B cell (primary cell): ENCODE results near the gene TEKT5. TPM values are rescaled to one million over a fixed set of nuclear protein-coding genes. Genes with fewer than 3 reads are reported as not detected.

Source experiments
- ATAC-seq: fragments of 200-7000 bp; cut with Tn5 transposase; one replicate; pipeline ENCODE4 v1.10.0; 2021; ENCODE audit warnings: low read depth, mild to moderate bottlenecking, moderate number of reproducible peaks, moderate library complexity
- CTCF ChIA-PET: fragments of 350-600 bp; sonication (Branson Sonifier 250); formaldehyde crosslinking; loops from one replicate; lab custom pipeline; 2021; ENCODE audit warnings: antibody characterized with exemption, inconsistent platforms; lab: Charles Lee
- POLR2A ChIA-PET: fragments of 350-600 bp; sonication (Branson Sonifier 250); formaldehyde crosslinking; loops from one replicate; lab custom pipeline; 2021; ENCODE audit warnings: antibody characterized with exemption; lab: Charles Lee
- DNase-seq: peaks from one replicate; pipeline ENCODE4 v3.0.0; 2013
- H2AFZ ChIP-seq: 2 replicates; pipeline ENCODE4 v1.6.1; 2012; ENCODE audit warnings: mild to moderate bottlenecking, low read depth, low read length; ENCODE audit not compliant: insufficient read depth, poor library complexity, severe bottlenecking
- H3K27ac ChIP-seq, 2 donors: 1 replicate in 1 of 2; 2 replicates in 1 of 2; pipeline ENCODE4 v1.5.1; 2012 to 2013; ENCODE audit warnings: low read length in 2 of 2, mild to moderate bottlenecking in 2 of 2, moderate library complexity in 1 of 2
- H3K27me3 ChIP-seq, 4 experiments: fragments of 200-600 bp in 1 of 4; sonication (generic) in 1 of 4; replicated peaks in 1 of 4; 1 replicate in 2 of 4; 2 replicates in 2 of 4; pipeline versions ENCODE4 v1.6.1 to v1.7.0; 2013 to 2016; ENCODE audit warnings: low read length in 3 of 4, mild to moderate bottlenecking in 2 of 4, mixed read lengths in 1 of 4, moderate library complexity in 1 of 4; ENCODE audit not compliant: insufficient read depth in 4 of 4, control insufficient read depth in 3 of 4; ENCODE audit errors: control extremely low read depth in 1 of 4
- H3K36me3 ChIP-seq, 2 experiments: replicated peaks in 1 of 2; 1 replicate in 1 of 2; 2 replicates in 1 of 2; pipeline versions ENCODE4 v1.6.1 to v1.7.1; 2013; ENCODE audit warnings: low read length in 1 of 2; ENCODE audit not compliant: insufficient read depth in 2 of 2, control insufficient read depth in 1 of 2; ENCODE audit errors: control extremely low read depth in 1 of 2, extremely low read depth in 1 of 2
- H3K4me1 ChIP-seq, 2 donors: fragments of 200-600 bp in 1 of 2; sonication (generic) in 1 of 2; 1 replicate in 1 of 2; 2 replicates in 1 of 2; pipeline versions ENCODE4 v1.5.1 to v1.6.1; 2013 to 2017; ENCODE audit warnings: low read length in 2 of 2; ENCODE audit not compliant: control insufficient read depth in 2 of 2, insufficient read depth in 2 of 2
- H3K4me2 ChIP-seq: replicated peaks from 2 replicates; pipeline ENCODE3; 2012; ENCODE audit warnings: mild to moderate bottlenecking, low read depth, low read length; ENCODE audit not compliant: poor library complexity, severe bottlenecking
- H3K4me3 ChIP-seq, 5 experiments: fragments of 200-600 bp in 1 of 5; sonication (generic) in 1 of 5; 1 replicate in 3 of 5; 2 replicates in 2 of 5; pipeline versions ENCODE4 v1.5.1 to v1.7.0; 2011 to 2016; ENCODE audit warnings: low read length in 4 of 5, mild to moderate bottlenecking in 4 of 5, low read depth in 2 of 5, control low read depth in 1 of 5, moderate library complexity in 1 of 5; ENCODE audit not compliant: insufficient read depth in 1 of 5; ENCODE audit errors: control extremely low read depth in 1 of 5, extremely low read depth in 1 of 5
- H3K79me2 ChIP-seq: fragments of 200-600 bp; sonication (generic); one replicate; pipeline ENCODE4 v1.6.0; 2016; ENCODE audit warnings: low read length; ENCODE audit not compliant: control insufficient read depth, insufficient read depth
- H3K9ac ChIP-seq: fragments of 200-600 bp; sonication (generic); 2 replicates; pipeline ENCODE4 v1.6.1; 2017; ENCODE audit warnings: mild to moderate bottlenecking, low read length, moderate library complexity
- H3K9me3 ChIP-seq, 3 donors: one replicate each; pipeline versions ENCODE4 v1.6.1 to v1.7.1; 2013; ENCODE audit warnings: low read length in 2 of 3; ENCODE audit not compliant: control insufficient read depth in 2 of 3, insufficient read depth in 1 of 3; ENCODE audit errors: control extremely low read depth in 1 of 3
- H4K20me1 ChIP-seq: 2 replicates; pipeline ENCODE4 v1.6.0; 2012; ENCODE audit warnings: mild to moderate bottlenecking, low read length; ENCODE audit not compliant: insufficient read depth, control insufficient read depth, poor library complexity, severe bottlenecking
- H3K27ac Mint-ChIP-seq: one replicate; pipeline ENCODE4 v1.8.0; 2021; ENCODE audit warnings: mixed read lengths
- H3K27me3 Mint-ChIP-seq: one replicate; pipeline ENCODE4 v1.8.0; 2021; ENCODE audit warnings: mixed read lengths
- H3K4me1 Mint-ChIP-seq: one replicate; pipeline ENCODE4 v1.8.0; 2021; ENCODE audit warnings: mixed read lengths
- H3K4me3 Mint-ChIP-seq: one replicate; pipeline ENCODE4 v1.8.0; 2021; ENCODE audit warnings: mixed read lengths
- H3K9me3 Mint-ChIP-seq: one replicate; pipeline ENCODE4 v1.8.0; 2022; ENCODE audit warnings: mixed read lengths; ENCODE audit not compliant: insufficient read depth
- CTCF ChIP-seq: fragments of 200-600 bp; IDR thresholded peaks from one replicate; pipeline ENCODE4 v1.8.0; 2022; ENCODE audit warnings: antibody characterized with exemption, mild to moderate bottlenecking
- EZH2 ChIP-seq: IDR thresholded peaks from 2 replicates; pipeline ENCODE4 v1.6.1; 2012; ENCODE audit warnings: borderline replicate concordance, low read depth, mild to moderate bottlenecking, moderate library complexity, low read length; ENCODE audit not compliant: insufficient read depth, poor library complexity, severe bottlenecking
- WGBS: methylation state at CpG from one replicate; pipeline ENCODE4 v1.1.5; 2013; ENCODE audit warnings: missing lambda C conversion rate; ENCODE audit not compliant: insufficient coverage; 5-methylcytosine and 5-hydroxymethylcytosine counted together
- intact Hi-C: fragments of 100-400 bp; cut with micrococcal nuclease; formaldehyde crosslinking; loops from one replicate; pipeline ENCODE4 v1.10.0; 2022
- polyA plus RNA-seq: library from polyadenylated mRNA; depleted of rRNA; stranded (reverse); fragments of >200 nt; gene quantifications from 2 replicates; pipeline ENCODE4 v1.2.3, GENCODE V29; 2012
- total RNA-seq, 2 donors: library from RNA; stranded (reverse); fragments of 120-200 nt in 1 of 2; gene quantifications; 1 replicate in 1 of 2; 2 replicates in 1 of 2; pipeline versions ENCODE4 v1.2.3 to v1.2.4, GENCODE V29; 2013 to 2022

The TEKT5 gene
- total and polyA plus RNA-seq, 2 donors (not counting 1 experiment from before 2014, with no cell fraction given): 0.42 to 0.57 TPM

GRCh38 chr16:10625595-10626357, 69.0 kb downstream of the TEKT5 start:
- Histone ChIP-seq H4K20me1 (no peaks in the 10 kb centered on the region), H3K4me1 (no peaks in the 10 kb centered on the region), H3K4me3 (no peak overlapping the region), H2AFZ (no peak overlapping the region), H3K9me3 (no peaks in the 10 kb centered on the region), H3K79me2 (no peaks in the 10 kb centered on the region), H3K4me2 (no peak overlapping the region), H3K36me3 (no peaks in the 10 kb centered on the region), H3K27me3 (no peaks in the 10 kb centered on the region), H3K9ac (no peak overlapping the region), H3K27ac (no peak overlapping the region)
- POLR2A ChIA-PET: interaction anchor here (0.6 kb wide), 1 partner anchor 122 kb away, joined by 3 read pairs; no protein-coding TSS in a partner anchor
- no peak for ATAC-seq
- TF ChIP-seq CTCF (no peak), EZH2 (no peak)
- Mint-ChIP-seq H3K4me3 (no peak overlapping the region), H3K9me3 (no peaks in the 10 kb centered on the region), H3K27me3 (peaks cover 25% of the 10 kb centered on the region), H3K27ac (no peak overlapping the region), H3K4me1 (peaks cover 2% of the 10 kb centered on the region)
- WGBS: 79% methylated on average over 8 of the region's 12 CpGs
- CTCF ChIA-PET: no interaction called here
- intact Hi-C loops: no loop called here
- no peak for DNase-seq

GRCh38 chr16:10624527-10624926, 70.2 kb downstream of the TEKT5 start:
- Histone ChIP-seq H3K36me3 (no peaks in the 10 kb centered on the region), H2AFZ (no peak overlapping the region), H3K27me3 (peaks cover 0 to 10% (median 3%) of the 10 kb centered on the region in 4 experiments), H3K9me3 (peaks cover 0 to 2% (median 0%) of the 10 kb centered on the region in 3 donors), H3K27ac (no peak overlapping the region), H4K20me1 (no peaks in the 10 kb centered on the region), H3K4me3 (no peak overlapping the region), H3K9ac (no peak overlapping the region), H3K4me1 (peaks cover 4 to 7% of the 10 kb centered on the region in 2 donors), H3K4me2 (no peak overlapping the region), H3K79me2 (no peaks in the 10 kb centered on the region)
- intact Hi-C loops: no loop called here
- Mint-ChIP-seq H3K4me3 (no peak overlapping the region), H3K9me3 (no peaks in the 10 kb centered on the region), H3K27me3 (peaks cover 30% of the 10 kb centered on the region), H3K4me1 (peaks cover 6% of the 10 kb centered on the region), H3K27ac (no peak overlapping the region)
- POLR2A ChIA-PET: no interaction called here
- DNase-seq: no peak
- no peak for ATAC-seq
- 96% methylated on average over 6 of the region's 6 CpGs for WGBS
- no peak for TF ChIP-seq EZH2
- no peak for TF ChIP-seq CTCF
- CTCF ChIA-PET: no interaction called here
